KG1 (cell line): Measurements from ENCODE around the gene MARS1.
"Not testable (repeated sequence)": the region's sequence is repeated elsewhere in the genome, so short reads cannot be mapped to it uniquely, and the experiment has no call there.

Experiments
- DNase-seq: peaks from one replicate; lab custom pipeline; 2025; lab: John Stamatoyannopoulos, UW

The MARS1 gene

GRCh38 chr12:57495051-57495701, 7.3 kb downstream of the MARS1 start:
- not testable (repeated sequence) for DNase-seq

DNA sequence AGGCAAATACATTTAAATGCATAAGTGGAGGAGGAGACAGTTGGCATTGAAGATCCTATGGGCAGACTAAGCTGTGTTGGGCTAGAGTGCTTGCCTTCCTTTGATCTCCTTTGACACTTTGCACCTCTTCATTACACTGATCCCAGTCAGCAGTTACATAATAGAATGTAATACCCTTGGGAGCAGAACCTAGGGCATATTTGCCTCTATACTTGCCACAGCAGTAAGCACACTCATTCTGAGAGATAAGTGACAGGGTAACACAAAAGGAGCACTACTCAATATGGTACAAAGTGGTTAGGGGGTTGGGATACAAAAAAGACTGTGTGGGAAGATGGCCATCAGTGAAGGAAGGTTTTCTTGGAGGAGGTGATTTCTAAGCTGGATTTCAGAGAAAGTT, 9.0 kb downstream of the MARS1 start:
- no peak for DNase-seq

- DNase-seq: no peak
Observed at GRCh38 chr12:57497223-57498131, 9.6 kb downstream of the MARS1 start.

- DNase-seq: no peak
Observed at GRCh38 chr12:57498132-57498502, 10.2 kb downstream of the MARS1 start.

GRCh38 chr12:57498571-57498970, 10.7 kb downstream of the MARS1 start:
- no peak for DNase-seq

DNA sequence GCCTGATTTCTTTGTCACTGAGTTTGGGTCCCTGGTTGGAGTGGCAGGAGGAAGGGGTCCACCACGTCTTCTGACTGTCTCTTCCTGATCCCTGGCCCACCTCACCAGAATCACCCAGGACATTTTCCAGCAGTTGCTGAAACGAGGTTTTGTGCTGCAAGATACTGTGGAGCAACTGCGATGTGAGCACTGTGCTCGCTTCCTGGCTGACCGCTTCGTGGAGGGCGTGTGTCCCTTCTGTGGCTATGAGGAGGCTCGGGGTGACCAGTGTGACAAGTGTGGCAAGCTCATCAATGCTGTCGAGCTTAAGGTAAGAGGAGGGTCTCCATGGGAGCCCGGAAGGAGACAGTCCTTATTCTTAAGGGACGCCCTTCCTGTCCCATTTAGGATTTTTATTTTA, 12.3 kb downstream of the MARS1 start:
- no peak for DNase-seq

- not testable (repeated sequence) for DNase-seq
Observed at GRCh38 chr12:57502311-57502969, 14.6 kb downstream of the MARS1 start.

DNA sequence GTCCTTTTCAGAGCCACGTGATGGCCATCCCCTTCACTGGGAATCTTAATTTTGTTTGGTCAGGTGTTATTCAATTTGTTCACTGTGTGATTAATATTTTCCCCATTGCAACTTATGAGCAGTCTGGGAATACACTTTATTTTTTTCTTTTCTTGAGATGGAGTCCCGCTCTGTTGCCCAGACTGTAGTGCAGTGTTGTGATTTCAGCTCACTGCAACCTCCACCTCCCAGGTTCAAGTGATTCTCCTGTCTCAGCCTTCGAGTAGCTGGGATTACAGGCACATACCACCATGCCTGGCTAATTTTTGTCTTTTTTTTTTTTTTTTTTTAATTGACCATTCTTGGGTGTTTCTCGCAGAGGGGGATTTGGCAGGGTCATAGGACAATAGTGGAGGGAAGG, 18.7 kb downstream of the MARS1 start:
- not testable (repeated sequence) for DNase-seq

GRCh38 chr12:57507796-57508195, 19.9 kb downstream of the MARS1 start:
- not testable (repeated sequence) for DNase-seq

GRCh38 chr12:57511161-57511560, 23.3 kb downstream of the MARS1 start:
- no peak for DNase-seq

DNA sequence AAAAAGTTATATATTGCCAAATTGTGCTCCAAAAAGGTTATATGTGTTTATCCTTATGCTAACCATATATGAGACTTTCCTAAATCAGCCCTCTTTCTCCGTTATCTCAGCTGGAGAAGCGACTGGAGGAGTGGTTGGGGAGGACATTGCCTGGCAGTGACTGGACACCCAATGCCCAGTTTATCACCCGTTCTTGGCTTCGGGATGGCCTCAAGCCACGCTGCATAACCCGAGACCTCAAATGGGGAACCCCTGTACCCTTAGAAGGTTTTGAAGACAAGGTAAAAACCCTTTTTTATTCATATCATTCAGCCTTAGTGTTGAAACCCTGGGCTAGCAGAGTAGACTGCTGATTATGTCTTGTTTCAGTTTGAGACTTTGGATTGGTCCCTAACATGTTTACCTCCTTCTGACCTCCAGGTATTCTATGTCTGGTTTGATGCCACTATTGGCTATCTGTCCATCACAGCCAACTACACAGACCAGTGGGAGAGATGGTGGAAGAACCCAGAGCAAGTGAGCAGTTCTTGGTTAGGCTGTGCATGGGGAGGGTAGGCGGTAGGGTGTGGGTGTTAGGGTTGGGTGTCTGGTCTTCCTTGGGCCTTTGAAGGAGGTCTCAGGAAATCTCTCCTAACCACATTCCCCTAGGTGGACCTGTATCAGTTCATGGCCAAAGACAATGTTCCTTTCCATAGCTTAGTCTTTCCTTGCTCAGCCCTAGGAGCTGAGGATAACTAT, 23.9 kb downstream of the MARS1 start:
- no peak for DNase-seq

DNA sequence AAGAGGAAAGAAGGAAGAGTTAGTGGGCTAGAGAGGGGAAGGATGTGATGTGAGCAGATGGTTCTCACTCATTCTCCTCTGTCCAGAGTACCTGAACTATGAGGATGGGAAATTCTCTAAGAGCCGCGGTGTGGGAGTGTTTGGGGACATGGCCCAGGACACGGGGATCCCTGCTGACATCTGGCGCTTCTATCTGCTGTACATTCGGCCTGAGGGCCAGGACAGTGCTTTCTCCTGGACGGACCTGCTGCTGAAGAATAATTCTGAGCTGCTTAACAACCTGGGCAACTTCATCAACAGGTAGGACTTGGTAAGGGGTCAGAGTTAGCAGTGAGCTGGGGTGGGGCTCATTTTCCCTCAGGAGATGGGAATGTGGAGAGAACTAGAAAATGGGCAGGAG, 24.8 kb downstream of the MARS1 start:
- no peak for DNase-seq

GRCh38 chr12:57513266-57513665, 25.4 kb downstream of the MARS1 start:
- no peak for DNase-seq

DNA sequence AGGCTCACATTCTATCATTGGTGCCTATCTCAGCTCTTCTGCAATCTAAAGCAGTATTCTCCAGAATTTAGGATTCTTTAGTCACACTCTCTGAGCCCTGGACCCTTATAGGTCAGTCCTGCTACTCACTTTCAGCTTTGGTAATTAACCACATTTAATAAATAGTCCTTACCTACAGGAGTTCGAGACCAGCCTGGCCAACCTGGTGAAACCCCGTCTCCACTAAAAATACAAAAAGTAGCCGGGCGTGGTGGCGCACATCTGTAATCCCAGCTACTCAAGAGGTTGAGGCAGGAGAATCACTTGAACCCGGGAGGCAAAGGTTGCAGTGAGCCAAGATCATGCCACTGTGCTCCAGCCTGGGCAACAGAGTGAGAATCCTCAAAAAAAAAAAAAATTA, 25.8 kb downstream of the MARS1 start:
- not testable (repeated sequence) for DNase-seq

DNA sequence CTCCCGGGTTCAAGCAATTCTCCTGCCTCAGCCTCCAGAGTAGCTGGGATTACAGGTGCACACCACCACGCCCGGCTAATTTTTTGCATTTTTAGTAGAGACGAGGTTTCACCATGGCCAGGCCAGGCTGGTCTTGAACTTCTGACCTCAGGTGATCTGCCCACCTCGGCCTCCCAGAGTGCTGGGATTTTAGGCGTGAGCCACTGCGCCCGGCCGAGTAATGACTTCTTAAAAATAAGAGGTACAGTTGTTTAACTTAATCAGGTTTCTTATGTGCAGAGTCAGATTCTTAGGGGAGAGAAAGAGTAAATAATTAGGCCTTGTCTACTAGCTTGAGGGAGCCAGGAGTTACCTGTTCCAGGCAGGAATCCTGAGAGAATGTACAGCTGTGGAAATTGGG, 26.4 kb downstream of the MARS1 start:
- DNase-seq: not testable (repeated sequence)

DNA sequence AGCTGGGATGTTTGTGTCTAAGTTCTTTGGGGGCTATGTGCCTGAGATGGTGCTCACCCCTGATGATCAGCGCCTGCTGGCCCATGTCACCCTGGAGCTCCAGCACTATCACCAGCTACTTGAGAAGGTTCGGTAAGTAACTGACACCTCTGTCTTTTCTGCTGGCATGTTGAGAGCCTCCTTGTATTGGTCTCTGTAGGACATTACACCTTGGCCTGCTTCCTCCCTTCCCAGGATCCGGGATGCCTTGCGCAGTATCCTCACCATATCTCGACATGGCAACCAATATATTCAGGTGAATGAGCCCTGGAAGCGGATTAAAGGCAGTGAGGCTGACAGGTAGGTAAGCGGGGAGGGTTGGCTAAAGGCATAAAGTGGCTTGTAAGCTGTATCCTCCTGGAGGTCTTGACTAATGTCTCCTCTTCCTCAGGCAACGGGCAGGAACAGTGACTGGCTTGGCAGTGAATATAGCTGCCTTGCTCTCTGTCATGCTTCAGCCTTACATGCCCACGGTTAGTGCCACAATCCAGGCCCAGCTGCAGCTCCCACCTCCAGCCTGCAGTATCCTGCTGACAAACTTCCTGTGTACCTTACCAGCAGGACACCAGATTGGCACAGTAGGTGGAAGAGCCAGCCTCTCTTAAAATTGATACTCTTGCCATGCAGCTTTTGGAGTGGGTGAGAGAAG, 27.0 kb downstream of the MARS1 start:
- DNase-seq: no peak

GRCh38 chr12:57515408-57515933, 27.6 kb downstream of the MARS1 start:
- DNase-seq: no peak

- no peak for DNase-seq
Observed at GRCh38 chr12:57515934-57516541, 28.2 kb downstream of the MARS1 start.

GRCh38 chr12:57516617-57517153, 28.8 kb downstream of the MARS1 start:
- no peak for DNase-seq

GRCh38 chr12:57517187-57517586, 29.3 kb downstream of the MARS1 start:
- DNase-seq: no peak

DNA sequence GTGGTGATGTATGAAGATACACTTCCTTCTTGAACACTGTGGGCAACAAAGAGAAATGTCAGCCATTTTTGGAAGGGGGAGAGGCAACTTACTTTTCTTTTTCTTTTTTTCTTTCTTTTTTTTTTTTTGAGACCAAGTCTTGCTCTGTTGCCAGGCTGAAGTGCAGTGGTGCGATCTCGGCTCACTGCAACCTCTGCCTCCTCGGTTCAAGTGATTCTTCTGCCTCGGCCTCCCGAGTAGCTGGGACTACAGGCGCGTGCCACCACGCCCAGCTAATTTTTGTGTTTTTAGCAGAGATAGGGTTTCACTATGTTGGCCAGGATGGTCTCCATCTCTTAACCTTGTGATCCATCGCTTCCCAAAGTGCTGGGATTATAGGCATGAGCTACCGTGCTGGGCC, 29.9 kb downstream of the MARS1 start:
- not testable (repeated sequence) for DNase-seq
